Nephron progenitor cell (in vitro differentiated cells): ENCODE results near the gene SLC8A1.

Experiments
- DNase-seq: peaks from one replicate; pipeline ENCODE4 v3.0.0; 2021
- H3K27ac Mint-ChIP-seq: 2 replicates; pipeline ENCODE4 v1.8.0; 2021; ENCODE audit warnings: mild to moderate bottlenecking, moderate library complexity, mixed read lengths
- H3K27me3 Mint-ChIP-seq: 2 replicates; pipeline ENCODE4 v1.8.0; 2021; ENCODE audit warnings: mild to moderate bottlenecking, low read depth, mixed read lengths; ENCODE audit not compliant: poor library complexity
- H3K36me3 Mint-ChIP-seq: 2 replicates; pipeline ENCODE4 v1.8.0; 2021; ENCODE audit warnings: low read depth, mixed read lengths
- H3K4me1 Mint-ChIP-seq: 2 replicates; pipeline ENCODE4 v1.8.0; 2021; ENCODE audit warnings: mixed read lengths
- H3K4me3 Mint-ChIP-seq: 2 replicates; pipeline ENCODE4 v1.8.0; 2021; ENCODE audit warnings: mild to moderate bottlenecking, moderate library complexity, mixed read lengths
- H3K9me3 Mint-ChIP-seq: 2 replicates; pipeline ENCODE4 v1.8.0; 2021; ENCODE audit warnings: mild to moderate bottlenecking, moderate library complexity, mixed read lengths
- TF ChIP-seq, protein P1 (sequence below): fragments of 200-600 bp; sonication (generic); IDR thresholded peaks from 2 replicates; pipeline ENCODE4 v1.5.0; 2021; ENCODE audit warnings: antibody characterized with exemption

The SLC8A1 gene

GRCh38 chr2:40096360-40096759 is 355.5 kb downstream of the SLC8A1 start:
- H3K4me1 Mint-ChIP-seq, result peaks cover 24% of the 10 kb centered on the region

GRCh38 chr2:40095000-40095399 is 356.9 kb downstream of the SLC8A1 start:
- Mint-ChIP-seq H3K4me3 (no peak overlapping the region), H3K27ac (no peak overlapping the region), H3K9me3 (no peaks in the 10 kb centered on the region), H3K36me3 (no peaks in the 10 kb centered on the region), H3K27me3 (peaks cover 4% of the 10 kb centered on the region), H3K4me1 (peaks cover 14% of the 10 kb centered on the region)
- TF ChIP-seq, protein P1, sequence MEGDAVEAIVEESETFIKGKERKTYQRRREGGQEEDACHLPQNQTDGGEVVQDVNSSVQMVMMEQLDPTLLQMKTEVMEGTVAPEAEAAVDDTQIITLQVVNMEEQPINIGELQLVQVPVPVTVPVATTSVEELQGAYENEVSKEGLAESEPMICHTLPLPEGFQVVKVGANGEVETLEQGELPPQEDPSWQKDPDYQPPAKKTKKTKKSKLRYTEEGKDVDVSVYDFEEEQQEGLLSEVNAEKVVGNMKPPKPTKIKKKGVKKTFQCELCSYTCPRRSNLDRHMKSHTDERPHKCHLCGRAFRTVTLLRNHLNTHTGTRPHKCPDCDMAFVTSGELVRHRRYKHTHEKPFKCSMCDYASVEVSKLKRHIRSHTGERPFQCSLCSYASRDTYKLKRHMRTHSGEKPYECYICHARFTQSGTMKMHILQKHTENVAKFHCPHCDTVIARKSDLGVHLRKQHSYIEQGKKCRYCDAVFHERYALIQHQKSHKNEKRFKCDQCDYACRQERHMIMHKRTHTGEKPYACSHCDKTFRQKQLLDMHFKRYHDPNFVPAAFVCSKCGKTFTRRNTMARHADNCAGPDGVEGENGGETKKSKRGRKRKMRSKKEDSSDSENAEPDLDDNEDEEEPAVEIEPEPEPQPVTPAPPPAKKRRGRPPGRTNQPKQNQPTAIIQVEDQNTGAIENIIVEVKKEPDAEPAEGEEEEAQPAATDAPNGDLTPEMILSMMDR, result no peak
- no peak for DNase-seq

More at GRCh38 chr2:40096360-40096759, 355.5 kb downstream of the SLC8A1 start:
- no peak for DNase-seq
- H3K4me3 Mint-ChIP-seq, result no peak overlapping the region
- peaks cover 8% of the 10 kb centered on the region for H3K27me3 Mint-ChIP-seq
- TF ChIP-seq, protein P1, result no peak
- no peaks in the 10 kb centered on the region for H3K9me3 Mint-ChIP-seq
- H3K36me3 Mint-ChIP-seq, result no peaks in the 10 kb centered on the region
- H3K27ac Mint-ChIP-seq, result no peak overlapping the region

DNA sequence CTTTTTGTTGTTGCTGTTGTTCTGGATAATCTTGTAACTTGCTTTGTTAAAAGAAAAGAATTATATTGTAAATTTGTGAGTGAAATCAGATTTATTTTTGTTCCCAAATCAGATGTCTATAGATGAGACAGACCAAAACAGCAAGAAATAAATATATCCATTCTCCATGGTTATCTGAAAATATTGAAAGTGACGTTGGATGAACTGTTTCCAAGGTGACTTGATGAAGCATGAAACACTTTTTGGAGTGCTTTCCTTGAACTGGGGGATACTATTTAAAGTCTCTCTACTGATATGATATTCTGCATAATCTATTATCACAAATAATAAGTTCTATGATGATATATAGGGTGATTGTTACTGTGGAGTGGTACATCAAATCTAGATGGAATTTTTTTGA is 357.4 kb downstream of the SLC8A1 start:
- TF ChIP-seq, protein P1, result no peak
- peak overlapping the region; percentile 14 for H3K27ac Mint-ChIP-seq
- H3K9me3 Mint-ChIP-seq, result no peaks in the 10 kb centered on the region
- no peaks in the 10 kb centered on the region for H3K36me3 Mint-ChIP-seq
- DNase-seq, result no peak
- H3K27me3 Mint-ChIP-seq, result peaks cover 1% of the 10 kb centered on the region
- no peak overlapping the region for H3K4me3 Mint-ChIP-seq
- H3K4me1 Mint-ChIP-seq, result peaks cover 14% of the 10 kb centered on the region

GRCh38 chr2:40093021-40093675 is 358.7 kb downstream of the SLC8A1 start:
- TF ChIP-seq, protein P1, result no peak
- Mint-ChIP-seq H3K4me3 (no peak overlapping the region), H3K36me3 (no peaks in the 10 kb centered on the region), H3K27ac (peak overlapping the region; percentile 53), H3K4me1 (peaks cover 14% of the 10 kb centered on the region), H3K27me3 (no peaks in the 10 kb centered on the region), H3K9me3 (no peaks in the 10 kb centered on the region)
- no peak for DNase-seq

GRCh38 chr2:40090044-40090443 is 361.8 kb downstream of the SLC8A1 start:
- DNase-seq, result no peak
- H3K4me1 Mint-ChIP-seq, result peaks cover 14% of the 10 kb centered on the region
- H3K4me3 Mint-ChIP-seq, result no peak overlapping the region
- TF ChIP-seq, protein P1, result no peak
- no peaks in the 10 kb centered on the region for H3K27me3 Mint-ChIP-seq
- H3K9me3 Mint-ChIP-seq, result no peaks in the 10 kb centered on the region
- H3K27ac Mint-ChIP-seq, result no peak overlapping the region
- no peaks in the 10 kb centered on the region for H3K36me3 Mint-ChIP-seq

DNA sequence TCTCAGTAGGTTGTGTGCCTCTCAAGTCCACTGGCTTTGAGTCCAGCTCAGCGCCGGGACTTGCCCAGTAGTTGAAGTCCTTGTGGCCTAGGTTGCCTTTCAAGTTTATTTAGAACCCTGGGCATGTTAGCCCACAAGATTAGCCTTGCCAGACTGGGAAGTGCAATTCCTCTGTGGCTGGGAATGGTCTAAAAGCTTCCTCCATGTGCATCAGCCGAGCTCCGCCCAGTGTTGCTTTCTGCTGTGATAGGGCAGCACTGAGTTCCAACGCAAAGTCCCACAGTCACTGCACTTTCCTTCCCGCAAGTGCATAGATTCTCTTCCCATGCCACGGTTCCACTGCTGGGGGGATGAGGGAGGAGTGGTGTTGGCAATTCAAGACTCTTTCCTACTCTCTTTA is 364.0 kb downstream of the SLC8A1 start:
- DNase-seq, result no peak
- Mint-ChIP-seq H3K27ac (no peak overlapping the region), H3K27me3 (no peaks in the 10 kb centered on the region), H3K4me1 (peaks cover 7% of the 10 kb centered on the region), H3K9me3 (no peaks in the 10 kb centered on the region), H3K4me3 (no peak overlapping the region), H3K36me3 (no peaks in the 10 kb centered on the region)
- TF ChIP-seq, protein P1, result no peak
